Measurements from ENCODE around the gene M1AP. TPM values are rescaled to one million over a fixed set of nuclear protein-coding genes. Genes with fewer than 3 reads are reported as not detected.
A peak's percentile ranks its signal among the peaks of the same experiment; 100 is the strongest.
"Not testable (repeated sequence)": the region's sequence is repeated elsewhere in the genome, so short reads cannot be mapped to it uniquely, and the experiment has no call there.

The M1AP gene
- total RNA-seq, 1 donor from 2014 or later: 0.81 TPM

DNA sequence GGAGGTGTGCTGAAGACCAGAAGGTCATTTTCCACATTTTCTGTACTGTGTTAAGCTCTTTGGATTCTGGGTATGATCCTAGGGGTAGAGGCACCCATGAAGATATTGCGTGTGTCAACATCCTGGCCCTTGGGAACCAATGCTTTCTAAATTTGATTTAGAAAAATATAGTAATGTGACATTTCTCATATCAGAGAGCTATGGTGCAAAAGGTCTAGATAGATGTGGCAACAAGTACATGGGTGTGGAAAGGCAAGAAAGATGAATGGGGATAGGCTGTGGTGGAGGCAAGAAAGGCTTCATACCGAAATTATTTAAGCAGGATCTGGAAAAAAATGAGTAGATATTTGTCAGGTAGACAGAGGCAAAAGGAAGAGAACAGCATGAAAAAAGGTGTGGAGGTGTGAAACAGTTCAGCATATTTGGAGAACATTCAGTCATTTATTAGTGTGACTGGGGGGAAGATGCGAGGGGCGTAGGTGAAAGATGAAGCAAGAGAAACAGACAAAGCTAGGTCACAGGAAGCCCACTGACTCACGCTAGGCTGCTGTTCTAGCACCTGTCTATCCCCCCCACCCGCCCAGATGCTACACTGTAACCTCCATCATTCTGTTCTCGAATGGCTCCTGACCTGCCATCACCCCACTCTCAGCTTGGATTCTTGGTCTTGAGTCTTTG, 81.9 kb downstream of the M1AP start:
- Mint-ChIP-seq H3K27me3 (ENCODE audit: unreplicated experiment) (peaks cover 20% of the 10 kb centered on the region), H3K9me3 (ENCODE audit: unreplicated experiment) (peaks cover 2% of the 10 kb centered on the region), H3K36me3 (ENCODE audit: unreplicated experiment) (no peaks in the 10 kb centered on the region), H3K4me1 (ENCODE audit: low read depth, unreplicated experiment) (no peaks in the 10 kb centered on the region), H3K27ac (ENCODE audit: unreplicated experiment) (no peak overlapping the region), H3K4me3 (ENCODE audit: unreplicated experiment) (no peak overlapping the region)
- TF ChIP-seq, protein P1, sequence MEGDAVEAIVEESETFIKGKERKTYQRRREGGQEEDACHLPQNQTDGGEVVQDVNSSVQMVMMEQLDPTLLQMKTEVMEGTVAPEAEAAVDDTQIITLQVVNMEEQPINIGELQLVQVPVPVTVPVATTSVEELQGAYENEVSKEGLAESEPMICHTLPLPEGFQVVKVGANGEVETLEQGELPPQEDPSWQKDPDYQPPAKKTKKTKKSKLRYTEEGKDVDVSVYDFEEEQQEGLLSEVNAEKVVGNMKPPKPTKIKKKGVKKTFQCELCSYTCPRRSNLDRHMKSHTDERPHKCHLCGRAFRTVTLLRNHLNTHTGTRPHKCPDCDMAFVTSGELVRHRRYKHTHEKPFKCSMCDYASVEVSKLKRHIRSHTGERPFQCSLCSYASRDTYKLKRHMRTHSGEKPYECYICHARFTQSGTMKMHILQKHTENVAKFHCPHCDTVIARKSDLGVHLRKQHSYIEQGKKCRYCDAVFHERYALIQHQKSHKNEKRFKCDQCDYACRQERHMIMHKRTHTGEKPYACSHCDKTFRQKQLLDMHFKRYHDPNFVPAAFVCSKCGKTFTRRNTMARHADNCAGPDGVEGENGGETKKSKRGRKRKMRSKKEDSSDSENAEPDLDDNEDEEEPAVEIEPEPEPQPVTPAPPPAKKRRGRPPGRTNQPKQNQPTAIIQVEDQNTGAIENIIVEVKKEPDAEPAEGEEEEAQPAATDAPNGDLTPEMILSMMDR (IDR thresholded peaks at IDR 0.05; ENCODE audit: partially characterized antibody, unreplicated experiment): no peak
- DNase-seq: no peak

DNA sequence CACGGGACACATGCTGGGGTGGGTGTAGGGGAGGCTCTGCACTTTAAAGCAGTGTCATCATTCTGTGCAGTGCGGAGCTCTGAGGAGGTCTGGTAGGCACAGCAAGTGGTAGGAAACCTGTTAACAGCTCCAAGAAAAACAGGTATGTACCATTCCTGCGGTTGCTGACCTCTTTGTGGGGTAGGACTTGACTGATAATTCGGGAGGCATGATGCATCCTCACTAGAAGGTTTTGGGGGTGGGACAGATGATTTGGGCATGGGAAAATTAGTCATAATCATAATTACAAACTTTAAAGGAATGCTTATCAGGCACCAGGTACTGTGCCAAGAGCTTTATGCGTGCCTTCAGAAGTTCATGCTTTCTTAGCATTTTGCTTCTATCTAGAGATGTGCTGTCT, 83.9 kb downstream of the M1AP start:
- Mint-ChIP-seq H3K36me3 (ENCODE audit: unreplicated experiment) (no peaks in the 10 kb centered on the region), H3K4me1 (ENCODE audit: low read depth, unreplicated experiment) (no peaks in the 10 kb centered on the region), H3K27me3 (ENCODE audit: unreplicated experiment) (peaks cover 18% of the 10 kb centered on the region), H3K27ac (ENCODE audit: unreplicated experiment) (no peak overlapping the region), H3K4me3 (ENCODE audit: unreplicated experiment) (no peak overlapping the region), H3K9me3 (ENCODE audit: unreplicated experiment) (peaks cover 3% of the 10 kb centered on the region)
- no peak for DNase-seq
- TF ChIP-seq, protein P1 (IDR thresholded peaks at IDR 0.05; ENCODE audit: partially characterized antibody, unreplicated experiment): no peak

DNA sequence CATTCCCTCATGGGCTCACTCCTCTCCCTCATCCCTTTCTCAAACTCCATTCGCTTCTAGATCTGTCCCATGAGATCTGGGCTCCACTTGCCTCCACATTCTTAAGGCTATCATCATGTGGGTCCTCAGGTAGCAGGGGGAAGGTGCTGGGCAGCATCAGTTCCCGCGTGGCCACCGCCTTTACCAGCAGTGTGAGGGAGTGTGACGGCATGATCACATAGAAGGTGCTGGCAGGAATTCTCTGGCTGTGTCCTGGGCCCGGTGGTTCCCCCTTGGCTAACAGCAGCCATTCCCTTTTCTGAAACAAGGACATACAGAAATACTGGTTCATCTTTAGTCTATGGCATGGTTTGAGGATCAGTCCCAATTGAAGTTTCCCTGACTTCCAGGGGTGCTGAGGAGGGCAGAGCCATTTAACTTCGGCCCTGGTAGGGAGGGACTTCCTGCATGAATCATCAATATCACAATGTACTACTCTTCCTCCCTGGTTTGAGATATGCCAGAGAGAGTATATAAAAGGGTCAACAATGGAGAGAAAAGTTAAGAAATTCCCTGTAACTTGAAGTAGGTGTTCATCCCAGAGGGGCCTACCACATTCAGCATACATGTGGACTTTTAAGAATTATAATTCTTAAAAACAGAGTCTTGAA, 85.9 kb downstream of the M1AP start:
- no peak for DNase-seq
- Mint-ChIP-seq H3K4me1 (ENCODE audit: low read depth, unreplicated experiment) (no peaks in the 10 kb centered on the region), H3K4me3 (ENCODE audit: unreplicated experiment) (peak overlapping the region; percentile 8), H3K36me3 (ENCODE audit: unreplicated experiment) (no peaks in the 10 kb centered on the region), H3K9me3 (ENCODE audit: unreplicated experiment) (peaks cover 5% of the 10 kb centered on the region), H3K27me3 (ENCODE audit: unreplicated experiment) (peaks cover 17% of the 10 kb centered on the region), H3K27ac (ENCODE audit: unreplicated experiment) (no peak overlapping the region)
- TF ChIP-seq, protein P1 (IDR thresholded peaks at IDR 0.05; ENCODE audit: partially characterized antibody, unreplicated experiment): no peak

DNA sequence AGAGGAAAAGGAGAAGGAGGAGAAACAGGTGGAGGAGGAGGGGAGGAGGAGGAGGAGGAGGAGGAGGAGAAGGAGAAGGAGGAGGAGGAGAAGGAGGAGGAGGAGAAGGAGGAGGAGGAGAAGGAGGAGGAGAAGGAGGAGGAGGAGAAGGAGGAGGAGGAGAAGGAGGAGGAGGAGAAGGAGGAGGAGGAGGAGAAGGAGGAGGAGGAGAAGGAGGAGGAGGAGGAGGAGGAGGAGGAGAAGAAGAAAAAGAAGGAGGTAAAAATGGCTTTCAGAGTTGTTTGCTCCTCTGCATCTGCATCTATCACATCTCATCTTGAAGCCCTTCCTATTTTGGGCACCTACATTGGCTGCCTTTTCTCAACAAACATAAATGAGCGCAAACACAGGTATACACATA, 87.1 kb downstream of the M1AP start:
- H3K27ac Mint-ChIP-seq (ENCODE audit: unreplicated experiment); H3K4me3 Mint-ChIP-seq (ENCODE audit: unreplicated experiment); DNase-seq; H3K4me1 Mint-ChIP-seq (ENCODE audit: low read depth, unreplicated experiment); H3K36me3 Mint-ChIP-seq (ENCODE audit: unreplicated experiment); H3K9me3 Mint-ChIP-seq (ENCODE audit: unreplicated experiment): not testable (repeated sequence)
- peaks cover 18% of the 10 kb centered on the region for H3K27me3 Mint-ChIP-seq (ENCODE audit: unreplicated experiment)

DNA sequence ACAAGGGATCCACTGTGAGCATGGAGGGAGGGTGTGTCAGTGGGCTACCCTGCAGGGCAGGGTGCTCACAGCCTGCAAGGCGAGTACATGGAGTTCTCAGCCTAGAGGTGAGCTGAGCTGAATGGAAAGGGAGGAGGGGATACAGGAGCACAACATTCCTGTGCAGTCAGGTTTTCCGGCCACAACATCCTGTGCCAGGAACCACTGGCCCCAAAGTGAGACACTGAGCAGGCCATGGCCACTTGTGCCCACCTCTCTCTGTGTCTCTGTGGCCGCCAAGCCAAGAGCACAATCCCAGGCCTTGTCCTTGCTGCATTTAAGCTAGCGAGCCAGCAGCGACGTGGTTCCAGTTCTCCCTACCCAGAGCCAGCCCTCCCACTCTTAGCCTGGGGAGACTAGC, 87.5 kb downstream of the M1AP start:
- no peaks in the 10 kb centered on the region for H3K36me3 Mint-ChIP-seq (ENCODE audit: unreplicated experiment)
- H3K27me3 Mint-ChIP-seq (ENCODE audit: unreplicated experiment): peaks cover 14% of the 10 kb centered on the region
- TF ChIP-seq, protein P1 (IDR thresholded peaks at IDR 0.05; ENCODE audit: partially characterized antibody, unreplicated experiment): no peak
- no peaks in the 10 kb centered on the region for H3K4me1 Mint-ChIP-seq (ENCODE audit: low read depth, unreplicated experiment)
- no peak overlapping the region for H3K4me3 Mint-ChIP-seq (ENCODE audit: unreplicated experiment)
- DNase-seq: no peak
- peaks cover 5% of the 10 kb centered on the region for H3K9me3 Mint-ChIP-seq (ENCODE audit: unreplicated experiment)
- no peak overlapping the region for H3K27ac Mint-ChIP-seq (ENCODE audit: unreplicated experiment)
